Activated CD4-positive, alpha-beta memory T cell treated with anti-CD3 and anti-CD28 coated beads for 36 hours (primary cell): ENCODE measurements around the gene TGFBRAP1. TPM values are rescaled to one million over a fixed set of nuclear protein-coding genes. Genes with fewer than 3 reads are reported as not detected.

Source experiments
- total RNA-seq, 2 experiments: library from RNA; stranded (reverse); gene quantifications; one replicate each; pipeline ENCODE4 v1.2.3, GENCODE V29; 2021

The TGFBRAP1 gene
- total RNA-seq, 2 experiments from 2014 or later, result 16.8 to 16.9 TPM

Other genes with a start within 250 kb of the TGFBRAP1 start
- not detected for gene GPR45, start 88.0 kb downstream of the TGFBRAP1 start, total RNA-seq
- 10 to 100 TPM; 16.9 to 20.2 TPM for gene C2orf49, start 7.8 kb upstream of the TGFBRAP1 start, total RNA-seq
- 1 to 10 TPM; 1.3 to 1.5 TPM for gene FHL2, start 69.3 kb upstream of the TGFBRAP1 start, total RNA-seq